ENCODE results near the gene CEP97.
"Not testable (repeated sequence)": the region's sequence is repeated elsewhere in the genome, so short reads cannot be mapped to it uniquely, and the experiment has no call there.

GRCh38 chr3:101777745-101778281 is 53.4 kb downstream of the CEP97 start:
- TF ChIP-seq POLR2AphosphoS5, POLR2A (IDR thresholded peaks at IDR 0.05): not testable (repeated sequence)

Data from suprapubic skin (tissue), 4 donors.